T-helper 2 cell (primary cell): ENCODE results near the gene ARHGAP45.
"Not testable (repeated sequence)": the region's sequence is repeated elsewhere in the genome, so short reads cannot be mapped to it uniquely, and the experiment has no call there.

Source experiments
- DNase-seq, 5 experiments: peaks; one replicate each; pipeline versions ENCODE4 v3.0.0 to v3.0.0-alpha.2; 2012 to 2022

The ARHGAP45 gene

GRCh38 chr19:1105873-1106840, 39.2 kb downstream of the ARHGAP45 start:
- no peak for DNase-seq

- DNase-seq, result no peak
Measured at GRCh38 chr19:1106841-1107660, 40.1 kb downstream of the ARHGAP45 start.

- DNase-seq, result no peak
Measured at GRCh38 chr19:1107661-1108261, 40.8 kb downstream of the ARHGAP45 start.

GRCh38 chr19:1108291-1109031, 41.5 kb downstream of the ARHGAP45 start:
- no peak for DNase-seq

- DNase-seq, result peak in 1 of 5 experiments; percentile 11
Measured at GRCh38 chr19:1109032-1109551, 42.1 kb downstream of the ARHGAP45 start.

GRCh38 chr19:1109697-1110671, 43.0 kb downstream of the ARHGAP45 start:
- peak in 1 of 5 experiments; percentile 3 for DNase-seq

DNA sequence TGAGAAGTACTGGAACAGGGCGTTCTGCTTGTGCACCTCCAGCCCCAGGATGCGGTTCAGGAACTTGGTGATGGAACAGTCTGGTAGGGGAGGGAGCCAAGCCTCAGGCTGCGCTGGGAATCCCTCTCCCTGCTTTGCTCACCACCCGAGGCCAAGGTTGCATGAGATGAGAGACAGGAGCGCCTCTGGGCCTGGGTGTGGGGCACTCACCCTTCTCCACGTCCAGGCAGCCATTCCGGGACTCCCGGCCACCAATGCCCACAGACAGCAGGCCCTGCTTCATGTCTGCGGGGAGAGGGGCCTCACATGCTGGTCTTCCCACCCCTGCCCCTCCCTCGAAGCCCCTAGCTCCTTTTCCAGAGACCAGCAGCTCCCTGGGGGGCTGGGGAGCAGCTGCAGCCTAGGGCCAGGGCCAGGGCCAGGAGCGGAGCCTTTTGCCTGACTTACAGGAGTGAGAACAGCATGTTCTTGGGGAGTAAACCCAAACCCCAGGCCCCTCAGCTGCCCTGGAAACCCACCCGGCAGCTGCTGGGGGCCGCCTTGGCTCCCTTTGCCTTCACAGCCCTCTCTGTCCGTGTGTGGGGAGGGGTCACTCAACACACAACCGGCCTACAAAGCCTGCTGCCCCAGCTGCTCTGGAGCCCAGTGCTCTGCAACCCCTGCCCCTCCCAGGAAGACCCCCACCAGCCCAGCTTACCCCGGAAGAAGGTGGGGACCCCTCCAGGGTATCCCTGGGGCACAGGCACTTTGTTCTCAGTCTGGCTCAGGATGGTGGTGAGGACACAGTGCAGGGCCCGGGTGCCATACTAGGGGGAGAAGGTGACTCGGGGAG, 44.1 kb downstream of the ARHGAP45 start:
- DNase-seq, result no peak

DNA sequence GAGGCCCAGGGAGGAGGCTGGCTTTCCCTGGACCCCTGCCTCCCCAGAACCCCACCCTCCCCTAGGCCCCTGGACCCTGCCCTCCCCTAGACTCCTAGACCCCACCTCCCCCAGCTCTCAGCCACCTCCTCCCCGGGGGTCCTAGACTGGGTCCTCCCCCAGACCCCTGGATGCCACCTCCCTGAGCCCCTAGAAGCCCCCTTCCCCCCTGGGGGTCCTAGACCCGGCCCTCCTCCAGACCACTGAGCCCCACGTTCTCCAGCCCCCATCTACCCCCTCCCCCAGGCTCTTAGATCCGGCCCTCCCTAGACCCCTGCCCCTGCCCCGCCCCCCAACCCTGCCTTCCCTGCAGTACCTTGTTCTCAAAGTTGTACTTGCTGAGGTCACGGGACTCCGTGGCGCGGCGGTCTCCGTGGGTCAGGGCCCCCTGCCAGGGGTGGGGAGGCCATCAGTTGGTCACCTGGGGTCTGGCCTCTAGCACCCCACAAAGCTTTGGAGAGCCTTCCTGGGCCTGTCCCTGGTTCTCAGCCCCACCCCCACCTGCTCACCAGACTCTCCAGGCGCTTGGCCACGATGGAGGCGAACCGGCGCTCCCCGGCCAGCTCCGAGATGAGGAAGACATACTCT, 44.8 kb downstream of the ARHGAP45 start:
- no peak for DNase-seq

DNA sequence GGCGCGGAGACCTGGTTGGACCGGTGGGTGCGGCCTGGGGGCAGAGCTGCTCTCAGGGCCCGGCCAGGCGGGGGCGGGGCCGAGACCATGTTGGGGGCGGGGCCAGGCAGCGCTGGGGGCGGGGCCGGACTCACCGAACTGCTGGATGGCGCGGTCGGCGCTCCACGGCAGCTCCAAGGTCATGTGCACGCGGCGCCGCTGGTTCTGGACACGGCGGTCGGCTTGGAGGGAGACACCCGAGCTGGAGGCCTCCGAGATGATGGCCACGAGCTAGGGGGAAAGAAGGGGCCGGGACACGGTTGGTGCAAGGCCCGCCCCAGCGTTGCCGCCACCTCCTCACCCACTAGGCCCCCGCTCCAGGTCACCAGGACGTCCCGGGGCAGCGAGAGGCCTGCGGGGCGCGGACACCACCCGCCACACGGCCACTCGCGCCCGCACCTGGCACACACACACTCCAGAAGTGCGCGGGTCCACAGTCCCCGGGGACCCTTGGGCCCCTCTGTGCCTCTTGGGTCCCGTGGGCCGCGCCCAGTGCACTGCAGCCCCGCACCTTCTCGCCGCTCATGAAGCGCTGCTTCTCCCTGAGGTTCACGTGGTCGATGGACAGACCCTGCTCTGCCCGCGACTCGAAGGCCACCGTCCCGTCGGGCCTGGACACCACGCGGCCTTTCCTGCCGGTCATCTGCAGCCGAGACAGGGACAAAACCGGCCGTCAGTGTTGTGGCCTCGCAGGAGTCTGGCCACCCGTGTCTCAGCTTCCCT, 45.5 kb downstream of the ARHGAP45 start:
- DNase-seq, result no peak

DNA sequence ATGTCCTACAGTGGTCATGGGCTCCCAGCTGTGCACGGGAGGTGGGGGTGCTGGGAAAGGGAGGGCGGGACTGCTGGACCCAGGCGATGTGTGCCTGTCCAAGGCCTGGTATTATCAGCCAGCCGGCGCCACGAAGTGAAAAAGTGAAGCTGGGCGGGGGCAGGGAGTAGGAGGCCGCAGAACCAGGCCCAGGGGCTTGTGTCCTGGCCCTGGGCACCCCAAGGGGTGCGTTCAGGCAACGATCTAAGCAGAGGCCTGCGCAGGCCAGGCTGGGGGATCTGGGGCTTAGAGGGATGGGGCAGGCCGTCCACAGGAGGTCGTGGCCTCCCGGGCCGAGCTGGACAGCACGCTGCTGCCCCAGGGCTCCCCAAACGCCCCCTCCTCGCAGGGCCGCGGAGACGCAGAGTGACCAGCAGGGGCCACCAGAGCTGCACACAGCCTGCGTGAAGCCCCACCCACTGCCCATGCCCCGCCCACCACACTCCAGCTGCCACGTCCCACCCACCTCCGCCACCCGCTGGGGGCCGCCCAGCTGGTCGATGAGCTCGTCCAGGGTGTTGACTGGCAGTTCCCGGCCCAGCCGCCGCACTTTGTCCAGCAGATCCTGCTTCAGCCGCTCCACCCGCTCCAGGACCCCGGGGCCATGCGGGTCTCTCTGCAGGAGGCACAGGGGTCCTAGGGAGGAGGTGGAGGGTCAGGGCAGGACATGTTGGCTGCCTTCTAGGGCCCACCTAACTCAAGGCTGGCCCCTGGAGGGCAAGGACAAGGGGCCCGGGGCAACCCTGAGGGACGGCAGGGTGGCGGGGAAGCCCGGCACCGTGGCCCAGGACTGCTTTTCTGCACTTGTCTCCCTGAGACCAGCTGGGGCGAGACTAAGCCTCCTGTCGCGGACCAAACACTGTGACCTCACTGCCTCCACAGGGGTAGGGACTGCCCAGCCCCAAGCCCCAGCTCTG, 46.3 kb downstream of the ARHGAP45 start:
- DNase-seq, result peak; percentile 65 to 79 (median 76)

DNA sequence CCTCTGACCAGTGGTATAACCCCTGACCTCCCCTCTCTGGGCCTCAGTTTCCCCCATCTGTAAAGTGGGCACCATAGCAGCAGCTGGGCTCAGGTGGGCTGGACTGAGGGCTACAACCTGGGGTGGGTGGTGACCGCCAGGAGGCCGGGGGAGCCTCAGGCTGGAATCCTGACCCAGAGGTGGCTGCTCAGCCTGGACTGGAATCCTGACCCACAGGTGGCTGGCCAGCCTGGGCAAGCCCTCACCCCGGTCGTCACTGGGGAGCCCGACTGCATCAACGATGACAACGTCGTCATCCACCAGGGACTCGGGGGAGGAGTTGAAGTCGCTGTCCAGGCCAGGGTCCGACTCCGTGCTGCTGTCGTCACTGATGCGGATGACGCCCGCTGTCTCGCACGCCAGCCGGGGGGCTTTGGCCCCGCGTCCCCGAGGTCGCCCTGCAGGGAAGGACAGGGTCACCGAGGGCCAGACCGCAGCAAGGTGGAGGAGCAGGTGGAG, 47.1 kb downstream of the ARHGAP45 start:
- DNase-seq, result no peak

- not testable (repeated sequence) for DNase-seq
Measured at GRCh38 chr19:1114728-1115127, 47.8 kb downstream of the ARHGAP45 start.

DNA sequence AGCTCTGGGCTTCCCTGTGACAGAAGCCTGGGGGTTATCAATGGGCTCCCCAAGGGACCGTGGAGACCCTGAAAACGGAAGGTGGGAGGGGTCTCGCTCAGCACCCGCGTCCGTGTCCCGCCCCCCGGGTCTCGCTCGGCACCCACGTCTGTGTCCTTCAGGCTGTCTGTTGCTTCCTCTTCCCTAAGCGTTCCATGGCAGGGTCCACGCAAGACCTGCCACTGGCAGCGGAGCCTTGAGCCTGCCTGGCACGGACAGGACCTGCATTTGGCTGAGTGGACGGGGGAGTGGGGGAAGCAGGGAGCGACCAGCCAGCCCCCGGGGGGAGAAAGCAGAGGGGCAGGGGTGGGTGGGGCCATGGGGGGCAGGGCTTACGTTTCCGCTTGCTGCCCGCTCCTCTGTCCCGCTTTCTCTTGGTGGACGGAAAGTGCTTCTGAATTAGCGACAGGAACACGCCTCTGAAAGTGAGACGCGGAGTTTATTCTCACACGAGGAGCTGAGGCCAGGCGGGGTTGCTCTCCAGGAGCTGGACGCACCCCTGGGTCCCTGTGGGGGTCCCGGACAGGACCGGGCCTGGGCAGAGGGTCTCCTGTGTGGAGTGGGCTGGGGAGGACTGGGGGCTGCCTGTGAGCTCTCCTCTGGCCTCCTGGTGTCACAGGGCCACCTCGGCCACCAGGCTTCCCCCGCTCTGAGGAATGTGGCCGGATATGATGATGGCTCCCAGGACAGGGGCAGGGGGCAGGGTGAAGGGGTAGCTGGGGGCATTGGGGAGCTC, 48.9 kb downstream of the ARHGAP45 start:
- no peak for DNase-seq

DNA sequence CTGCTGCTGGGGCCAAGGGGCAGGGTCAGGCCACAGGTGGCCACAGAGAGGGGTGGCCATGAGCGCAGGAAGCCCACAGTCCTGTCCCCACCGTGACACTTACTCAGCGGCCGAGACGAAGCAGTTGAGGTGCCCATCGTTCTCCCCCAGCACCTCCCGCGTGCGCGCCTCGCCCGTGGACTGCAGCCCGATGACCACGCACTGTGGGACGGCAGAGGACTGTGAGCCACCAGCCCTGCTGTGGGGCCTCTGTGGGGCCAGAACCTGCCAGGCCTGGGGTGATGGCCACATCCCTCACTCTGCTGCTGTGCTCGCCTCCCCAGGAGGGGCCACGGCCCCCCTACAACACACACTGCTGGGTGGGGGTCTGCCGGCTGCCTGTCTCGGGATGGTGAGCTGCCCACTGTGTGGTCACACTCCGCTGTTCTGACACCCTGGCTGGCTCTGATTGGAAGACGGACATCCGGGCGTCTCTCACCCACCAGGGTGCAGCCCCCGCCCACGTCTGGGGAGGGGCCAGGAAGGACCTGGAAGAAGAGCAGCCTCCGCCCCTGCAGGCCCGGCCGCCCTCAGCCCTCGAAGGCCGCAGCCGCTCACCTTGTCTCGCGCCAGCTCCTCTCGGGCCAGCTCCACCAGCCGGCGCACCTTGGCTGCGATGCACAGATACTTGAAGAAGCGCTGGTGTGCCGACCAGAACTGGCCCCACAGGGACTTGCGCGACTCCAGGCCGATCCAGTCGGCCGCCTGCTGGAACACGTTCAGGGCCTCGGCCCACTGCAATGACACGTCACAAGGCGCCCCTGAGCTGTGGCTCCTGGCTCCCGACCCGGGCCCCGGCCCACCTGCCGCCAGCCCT, 50.0 kb downstream of the ARHGAP45 start:
- DNase-seq, result no peak

DNA sequence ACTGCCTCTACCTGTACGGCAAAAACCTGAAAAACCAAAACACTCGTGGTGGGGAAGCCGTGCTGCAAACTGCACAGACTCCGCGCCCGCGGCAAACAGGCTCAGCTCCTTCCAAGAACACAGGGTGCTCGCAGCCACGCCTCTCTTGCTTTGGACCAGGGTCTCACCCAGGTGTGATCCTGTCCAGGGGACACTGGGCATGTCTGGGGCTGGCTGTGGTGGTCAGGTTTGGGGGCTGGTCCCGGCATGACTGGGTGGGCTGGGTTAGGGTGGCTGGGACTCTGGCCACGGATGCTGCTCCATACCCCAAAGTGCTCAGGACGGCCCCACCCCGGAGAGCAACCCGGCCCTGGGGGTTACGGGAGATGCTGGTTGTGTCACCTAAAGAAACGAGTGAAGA, 50.7 kb downstream of the ARHGAP45 start:
- no peak for DNase-seq
